ENCODE measurements around the gene LAMA4. TPM values are rescaled to one million over a fixed set of nuclear protein-coding genes. Genes with fewer than 3 reads are reported as not detected.

The LAMA4 gene
- total and polyA plus RNA-seq, 2 of the 13 experiments (the other 11 are each of a cell fraction or from before 2014, with no cell fraction given): not detected

- TF ChIP-seq, protein P1, sequence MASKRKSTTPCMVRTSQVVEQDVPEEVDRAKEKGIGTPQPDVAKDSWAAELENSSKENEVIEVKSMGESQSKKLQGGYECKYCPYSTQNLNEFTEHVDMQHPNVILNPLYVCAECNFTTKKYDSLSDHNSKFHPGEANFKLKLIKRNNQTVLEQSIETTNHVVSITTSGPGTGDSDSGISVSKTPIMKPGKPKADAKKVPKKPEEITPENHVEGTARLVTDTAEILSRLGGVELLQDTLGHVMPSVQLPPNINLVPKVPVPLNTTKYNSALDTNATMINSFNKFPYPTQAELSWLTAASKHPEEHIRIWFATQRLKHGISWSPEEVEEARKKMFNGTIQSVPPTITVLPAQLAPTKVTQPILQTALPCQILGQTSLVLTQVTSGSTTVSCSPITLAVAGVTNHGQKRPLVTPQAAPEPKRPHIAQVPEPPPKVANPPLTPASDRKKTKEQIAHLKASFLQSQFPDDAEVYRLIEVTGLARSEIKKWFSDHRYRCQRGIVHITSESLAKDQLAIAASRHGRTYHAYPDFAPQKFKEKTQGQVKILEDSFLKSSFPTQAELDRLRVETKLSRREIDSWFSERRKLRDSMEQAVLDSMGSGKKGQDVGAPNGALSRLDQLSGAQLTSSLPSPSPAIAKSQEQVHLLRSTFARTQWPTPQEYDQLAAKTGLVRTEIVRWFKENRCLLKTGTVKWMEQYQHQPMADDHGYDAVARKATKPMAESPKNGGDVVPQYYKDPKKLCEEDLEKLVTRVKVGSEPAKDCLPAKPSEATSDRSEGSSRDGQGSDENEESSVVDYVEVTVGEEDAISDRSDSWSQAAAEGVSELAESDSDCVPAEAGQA (IDR thresholded peaks at IDR 0.05; ENCODE audit: low read depth): no peak
- TF ChIP-seq, protein P1 (CRISPR knock-in tag; IDR thresholded peaks at IDR 0.05; ENCODE audit: borderline replicate concordance): no peak
- TF ChIP-seq THYN1 (CRISPR knock-in tag; IDR thresholded peaks at IDR 0.05; ENCODE audit: borderline replicate concordance, low read depth) (no peak), ZNF382 (CRISPR knock-in tag; IDR thresholded peaks at IDR 0.05; ENCODE audit: borderline replicate concordance) (no peak), SP2 (CRISPR knock-in tag; IDR thresholded peaks at IDR 0.05) (no peak), PHF5A (CRISPR knock-in tag; IDR thresholded peaks at IDR 0.05; ENCODE audit: low read depth, unreplicated experiment) (no peak), PHB2 (IDR thresholded peaks at IDR 0.05; ENCODE audit: partially characterized antibody) (no peak)
These were observed 14.3 kb upstream of the LAMA4 start (continued) for GRCh38 chr6:112268654-112269053.

DNA sequence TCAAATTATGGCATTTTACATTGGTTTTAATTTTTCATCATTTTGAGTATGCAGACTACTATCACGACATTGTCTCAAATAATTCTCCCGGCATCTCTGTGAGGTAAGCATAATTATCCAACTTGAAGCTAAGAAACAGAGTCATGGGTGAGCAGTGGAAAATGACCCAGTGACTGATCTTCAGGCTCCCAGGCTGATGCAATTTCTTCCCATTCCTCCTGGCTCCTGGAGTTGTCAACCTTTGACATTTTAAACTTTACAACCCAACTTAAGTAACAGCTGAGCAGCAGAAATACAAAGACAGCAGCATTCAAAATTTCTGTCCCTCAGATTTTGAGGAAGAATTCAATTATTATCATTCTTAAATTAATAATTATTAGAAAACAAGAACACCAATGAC is 13.7 kb upstream of the LAMA4 start:
- in situ Hi-C loops (cut with HindIII; ENCODE audit: extremely low pct_ligation_motif_present, low pct_unique_long_range_greater_than_20kb): no loop called here
- intact Hi-C loops (cut with micrococcal nuclease; ENCODE audit: unreplicated experiment): no loop called here
- Histone ChIP-seq H3K36me3 (replicated peaks in 1 of 2; ENCODE audit: control insufficient read depth in 1 of 2, insufficient read depth in 2 of 2, low read length in 2 of 2) (no peaks in the 10 kb centered on the region), H3K4me3 (replicated peaks in 1 of 3; ENCODE audit: insufficient read depth in 1 of 3, low read depth in 2 of 3, low read length in 3 of 3) (no peak overlapping the region), H3K4me2 (ENCODE audit: low read depth, low read length) (no peak overlapping the region), H3K27ac (ENCODE audit: extremely low read length, insufficient read depth, low read length) (no peak overlapping the region), H3K4me1 (ENCODE audit: insufficient read depth, low read length) (no peaks in the 10 kb centered on the region), H3K9ac (ENCODE audit: insufficient read depth, low read depth, low read length) (no peak overlapping the region), H3K79me2 (ENCODE audit: insufficient read depth, low read length) (no peaks in the 10 kb centered on the region), H2AFZ (ENCODE audit: low read length) (no peak overlapping the region), H4K20me1 (ENCODE audit: insufficient read depth, low read length) (no peaks in the 10 kb centered on the region), H3K9me3 (ENCODE audit: low read length) (no peaks in the 10 kb centered on the region), H3K27me3 (ENCODE audit: control insufficient read depth in 1 of 2, insufficient read depth in 2 of 2, low read length in 2 of 2) (no peaks in the 10 kb centered on the region; a peak in 1 of 5 replicates)
- FAIRE-seq (no peak), DNase-seq (ENCODE audit: low spot score) (no peak), ATAC-seq (no peak)
- POLR2A ChIA-PET: no interaction called here
- CTCF ChIA-PET (ENCODE audit: low intra/inter-chr PET ratio, low total read pairs): no interaction called here
- BruUV-seq (replicated peaks): no TSS peak
- 47% methylated on average over 2 of the region's 2 CpGs for WGBS (ENCODE audit: low lambda C conversion rate)
- no peak for TF ChIP-seq XBP1 (CRISPR knock-in tag; IDR thresholded peaks at IDR 0.05)
- TF ChIP-seq HNRNPUL1 (IDR thresholded peaks at IDR 0.05; ENCODE audit: low read depth, low read length): no peak
- no peak for TF ChIP-seq MED13 (CRISPR knock-in tag; IDR thresholded peaks at IDR 0.05)
- no peak for TF ChIP-seq RFXANK (CRISPR knock-in tag; IDR thresholded peaks at IDR 0.05)
- TF ChIP-seq KAT2B (IDR thresholded peaks at IDR 0.05; ENCODE audit: borderline replicate concordance, low read depth, low read length): no peak
- TF ChIP-seq ZNF17 (CRISPR knock-in tag; IDR thresholded peaks at IDR 0.05): no peak
- TF ChIP-seq ZNF570 (CRISPR knock-in tag; IDR thresholded peaks at IDR 0.05; ENCODE audit: borderline replicate concordance): no peak
- no peak for TF ChIP-seq BRF2 (CRISPR knock-in tag; IDR thresholded peaks at IDR 0.05)
- TF ChIP-seq MYPOP (CRISPR knock-in tag; IDR thresholded peaks at IDR 0.05): no peak
- no peak for TF ChIP-seq JUN (CRISPR knock-in tag; IDR thresholded peaks at IDR 0.05)
- no peak for TF ChIP-seq ELF1 (CRISPR knock-in tag; IDR thresholded peaks at IDR 0.05)
